ENCODE measurements around the gene EML1.

EML1 gene

DNA sequence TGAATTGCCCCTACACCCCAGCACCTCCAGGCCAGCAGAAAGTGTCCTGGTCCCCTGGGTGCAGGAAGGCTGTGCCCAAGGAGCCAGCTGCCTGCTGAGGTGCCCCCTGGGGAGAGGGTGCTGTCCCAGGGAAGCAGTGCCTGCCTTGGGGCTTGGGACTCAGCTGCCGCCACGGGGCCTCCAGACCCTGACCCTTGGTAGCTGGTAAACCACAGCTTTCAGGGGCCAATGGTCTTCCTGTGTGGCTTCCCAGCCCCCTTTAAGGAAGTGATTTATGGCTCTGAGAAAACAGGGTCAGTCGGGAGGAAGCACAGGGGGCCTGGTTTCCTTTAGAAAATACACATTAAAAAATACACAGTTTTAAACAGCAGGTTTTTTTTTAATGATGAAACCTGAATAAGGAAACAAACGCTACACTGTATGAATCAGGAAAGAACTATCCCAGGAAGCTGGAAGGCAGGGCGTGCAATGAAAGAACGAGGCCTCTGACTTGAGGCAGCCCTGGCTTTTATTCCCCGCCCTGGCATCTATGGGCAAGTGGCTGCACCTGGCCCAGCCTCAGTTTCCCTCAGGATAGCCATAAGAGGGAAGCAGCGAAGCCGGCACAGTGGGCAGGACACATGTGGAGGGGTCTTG lies 40.6 kb upstream of the EML1 start:
- TF ChIP-seq, protein P1, sequence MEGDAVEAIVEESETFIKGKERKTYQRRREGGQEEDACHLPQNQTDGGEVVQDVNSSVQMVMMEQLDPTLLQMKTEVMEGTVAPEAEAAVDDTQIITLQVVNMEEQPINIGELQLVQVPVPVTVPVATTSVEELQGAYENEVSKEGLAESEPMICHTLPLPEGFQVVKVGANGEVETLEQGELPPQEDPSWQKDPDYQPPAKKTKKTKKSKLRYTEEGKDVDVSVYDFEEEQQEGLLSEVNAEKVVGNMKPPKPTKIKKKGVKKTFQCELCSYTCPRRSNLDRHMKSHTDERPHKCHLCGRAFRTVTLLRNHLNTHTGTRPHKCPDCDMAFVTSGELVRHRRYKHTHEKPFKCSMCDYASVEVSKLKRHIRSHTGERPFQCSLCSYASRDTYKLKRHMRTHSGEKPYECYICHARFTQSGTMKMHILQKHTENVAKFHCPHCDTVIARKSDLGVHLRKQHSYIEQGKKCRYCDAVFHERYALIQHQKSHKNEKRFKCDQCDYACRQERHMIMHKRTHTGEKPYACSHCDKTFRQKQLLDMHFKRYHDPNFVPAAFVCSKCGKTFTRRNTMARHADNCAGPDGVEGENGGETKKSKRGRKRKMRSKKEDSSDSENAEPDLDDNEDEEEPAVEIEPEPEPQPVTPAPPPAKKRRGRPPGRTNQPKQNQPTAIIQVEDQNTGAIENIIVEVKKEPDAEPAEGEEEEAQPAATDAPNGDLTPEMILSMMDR (IDR thresholded peaks at IDR 0.05; ENCODE audit: borderline replicate concordance, control extremely low read depth, extremely low read depth, insufficient read depth, missing control alignments), result no peak
- in situ Hi-C loops (cut with MboI; ENCODE audit: low sequenced_read_pairs, unreplicated experiment), result no loop called here
- DNase-seq (ENCODE audit: low spot score), result no peak

DNA sequence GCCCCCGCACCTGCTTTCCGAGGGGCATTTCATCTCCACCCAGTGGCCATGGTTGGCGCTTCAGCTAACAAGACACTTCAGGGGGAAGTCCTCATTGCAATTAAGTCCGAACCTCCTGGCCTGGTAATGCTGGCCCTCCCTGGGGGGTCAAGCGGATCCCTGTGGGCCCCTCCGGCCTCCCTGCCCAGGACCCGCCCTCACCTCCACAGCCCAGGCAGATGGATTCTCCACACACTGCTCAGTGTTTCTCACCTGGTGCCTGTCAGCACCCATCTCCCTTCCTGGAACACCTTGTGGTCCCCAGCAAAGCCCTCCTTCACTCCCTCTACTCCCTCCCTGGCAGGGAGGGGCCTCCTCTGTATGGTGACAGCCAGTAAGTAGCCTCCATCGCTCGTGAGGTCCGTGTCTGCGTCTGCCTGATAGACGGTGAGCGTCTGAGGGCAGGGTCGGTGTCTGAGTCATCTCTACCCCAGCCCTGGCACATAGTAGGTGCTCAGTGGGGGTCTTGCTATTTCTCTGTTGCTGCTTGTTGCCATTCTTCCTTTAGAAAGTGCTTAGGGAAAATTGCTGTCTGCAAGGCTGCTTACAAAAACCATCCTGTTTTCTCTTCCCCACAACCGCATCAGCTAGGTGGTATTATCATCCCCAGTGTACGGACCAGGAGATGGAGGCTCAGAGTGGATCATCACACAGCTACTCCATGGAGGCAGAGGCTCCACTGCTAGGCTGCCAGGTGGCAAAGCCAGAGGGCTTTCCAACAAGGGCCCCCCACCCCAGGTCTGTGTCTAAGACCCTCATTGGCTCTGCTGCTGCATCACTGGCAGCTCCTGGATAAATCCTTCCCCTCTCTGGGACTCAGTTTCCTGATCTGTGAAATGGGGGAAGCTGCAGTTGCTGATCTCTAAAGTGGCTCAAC lies 39.7 kb upstream of the EML1 start:
- TF ChIP-seq, protein P1 (IDR thresholded peaks at IDR 0.05; ENCODE audit: borderline replicate concordance, control extremely low read depth, extremely low read depth, insufficient read depth, missing control alignments), result no peak
- DNase-seq (ENCODE audit: low spot score), result no peak
- in situ Hi-C loops (cut with MboI; ENCODE audit: low sequenced_read_pairs, unreplicated experiment), result no loop called here

DNA sequence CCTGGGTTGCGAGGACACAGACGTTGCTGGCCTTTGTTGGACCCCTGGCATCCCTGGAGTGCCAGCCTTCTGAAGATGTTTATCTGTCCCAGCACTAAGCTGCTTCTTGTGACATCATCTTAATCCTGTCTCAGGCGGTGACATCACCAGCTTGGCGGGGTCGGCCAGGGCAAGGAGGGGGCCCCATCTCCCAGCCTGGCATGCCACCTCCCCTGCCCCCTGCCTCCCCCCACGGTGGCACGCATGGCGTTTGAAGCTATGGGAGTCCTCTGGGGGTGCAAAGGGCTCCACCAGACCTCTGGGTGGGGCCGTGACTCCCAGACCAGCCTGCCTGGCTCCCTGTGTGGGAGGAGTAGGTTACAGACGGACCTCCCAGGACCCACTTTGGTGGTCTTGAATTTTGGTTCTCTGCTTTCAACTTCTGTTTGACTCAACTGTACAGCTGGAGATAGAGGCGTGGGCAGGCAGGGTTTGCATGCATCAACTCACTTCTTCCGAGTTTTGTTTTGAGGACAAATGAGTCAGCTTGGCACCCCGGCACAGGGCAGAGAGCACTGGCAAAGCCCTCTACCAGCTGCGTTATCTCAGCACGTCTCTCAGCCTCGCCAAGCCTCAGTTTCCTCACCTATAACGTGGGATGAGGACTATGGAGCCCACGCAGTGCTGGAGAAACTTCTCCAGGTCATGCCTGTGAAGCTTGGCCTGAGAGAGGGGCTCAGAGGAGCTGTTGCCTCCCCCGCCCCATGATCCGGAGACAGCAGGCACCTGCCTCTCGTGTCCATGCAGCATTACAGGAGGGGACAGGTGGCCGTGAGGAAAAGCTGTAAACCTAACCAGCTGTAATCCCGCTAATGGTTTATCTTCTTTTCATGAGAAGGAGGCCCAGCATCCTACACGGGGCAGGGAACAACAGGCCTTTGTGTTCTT lies 38.8 kb upstream of the EML1 start:
- DNase-seq (ENCODE audit: low spot score), result no peak
- in situ Hi-C loops (cut with MboI; ENCODE audit: low sequenced_read_pairs, unreplicated experiment), result no loop called here

DNA sequence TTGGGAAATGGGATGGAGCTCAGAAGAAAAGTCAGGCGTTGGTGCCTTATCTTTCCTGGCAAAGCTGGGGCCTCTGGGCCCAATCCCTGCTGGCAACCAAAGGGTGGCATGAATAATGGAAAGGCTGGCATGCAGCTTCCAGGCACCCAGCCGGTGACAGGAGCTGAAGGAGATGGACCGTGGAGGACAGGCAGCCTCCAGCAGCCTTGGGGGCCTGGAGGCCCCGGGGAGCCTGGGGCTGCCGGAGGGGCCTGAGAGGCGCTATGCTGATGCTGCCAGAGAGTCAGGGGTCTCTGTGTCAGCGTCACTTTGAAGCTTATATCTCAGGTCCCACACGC lies 38.2 kb upstream of the EML1 start:
- TF ChIP-seq, protein P1 (IDR thresholded peaks at IDR 0.05; ENCODE audit: borderline replicate concordance, control extremely low read depth, extremely low read depth, insufficient read depth, missing control alignments), result no peak
- DNase-seq (ENCODE audit: low spot score), result no peak
- in situ Hi-C loops (cut with MboI; ENCODE audit: low sequenced_read_pairs, unreplicated experiment), result no loop called here

More for the DNA sequence above, 38.8 kb upstream of the EML1 start:
- TF ChIP-seq, protein P1 (IDR thresholded peaks at IDR 0.05; ENCODE audit: borderline replicate concordance, control extremely low read depth, extremely low read depth, insufficient read depth, missing control alignments), result no peak

DNA sequence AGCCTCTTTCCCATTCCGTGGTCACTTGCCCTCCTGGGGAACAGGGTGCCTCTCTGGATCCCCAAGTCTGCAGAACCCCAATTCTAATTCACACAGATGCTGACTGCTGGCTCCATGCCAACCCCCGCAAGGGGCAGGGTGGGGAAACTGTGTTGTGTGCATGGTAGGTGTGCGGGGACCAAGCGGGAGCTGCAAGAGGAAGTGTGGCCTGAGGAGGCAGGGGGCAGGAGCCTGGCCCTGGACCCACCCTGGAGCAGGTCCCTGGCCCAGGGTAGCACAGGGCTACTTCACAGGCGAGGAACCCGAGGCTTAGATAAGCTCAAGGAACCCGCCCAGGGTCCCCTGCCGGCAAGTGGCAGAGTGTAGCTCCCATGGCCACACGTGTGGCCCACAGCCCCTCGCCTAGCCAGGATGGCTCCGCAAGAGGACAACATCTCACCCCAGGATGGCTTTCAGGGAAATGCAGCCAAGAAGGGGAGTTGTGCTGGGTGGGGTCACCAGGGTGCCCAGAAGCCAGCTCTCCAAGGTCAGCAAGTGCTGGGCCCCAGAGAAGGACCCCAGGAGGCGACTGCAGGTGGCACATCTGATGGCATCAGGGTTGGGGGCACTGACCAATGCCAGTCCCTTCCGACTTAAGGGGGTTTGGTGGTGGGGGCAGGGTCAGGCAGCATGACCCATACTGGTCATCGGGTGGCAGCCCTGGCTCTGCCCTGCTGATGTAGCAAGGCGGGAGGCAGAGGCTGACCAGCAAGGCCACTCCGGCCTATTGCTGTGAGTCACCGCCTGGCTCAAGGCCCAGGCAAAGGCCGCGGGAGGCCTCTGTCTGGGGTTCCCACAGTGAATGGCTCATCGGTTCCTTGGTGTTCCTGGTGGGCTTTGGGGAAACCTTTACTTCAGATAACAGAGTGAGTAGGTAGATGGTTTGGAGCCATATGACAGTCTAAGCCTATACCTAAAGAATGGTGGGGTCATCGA lies 37.3 kb upstream of the EML1 start:
- in situ Hi-C loops (cut with MboI; ENCODE audit: low sequenced_read_pairs, unreplicated experiment), result no loop called here
- DNase-seq (ENCODE audit: low spot score), result no peak
- TF ChIP-seq, protein P1 (IDR thresholded peaks at IDR 0.05; ENCODE audit: borderline replicate concordance, control extremely low read depth, extremely low read depth, insufficient read depth, missing control alignments), result no peak
